IgD-negative memory B cell (primary cell): ENCODE results near the gene CHRNA9. TPM values are rescaled to one million over a fixed set of nuclear protein-coding genes. Genes with fewer than 3 reads are reported as not detected.
"Not testable (repeated sequence)": the region's sequence is repeated elsewhere in the genome, so short reads cannot be mapped to it uniquely, and the experiment has no call there.

Experiments
- H3K27ac Mint-ChIP-seq, 3 donors: one replicate each; pipeline ENCODE4 v1.8.0; 2020 to 2022; ENCODE audit warnings: mild to moderate bottlenecking in 3 of 3, mixed read lengths in 3 of 3, moderate library complexity in 1 of 3
- H3K27me3 Mint-ChIP-seq: one replicate; pipeline ENCODE4 v1.8.0; 2021; ENCODE audit warnings: mixed read lengths
- H3K36me3 Mint-ChIP-seq: one replicate; pipeline ENCODE4 v1.8.0; 2020; ENCODE audit warnings: mild to moderate bottlenecking, mixed read lengths
- H3K4me1 Mint-ChIP-seq, 3 donors: one replicate each; pipeline ENCODE4 v1.8.0; 2020 to 2022; ENCODE audit warnings: mixed read lengths in 3 of 3, mild to moderate bottlenecking in 1 of 3
- H3K4me3 Mint-ChIP-seq, 4 donors: one replicate each; pipeline ENCODE4 v1.8.0; 2020 to 2022; ENCODE audit warnings: mild to moderate bottlenecking in 4 of 4, mixed read lengths in 4 of 4, moderate library complexity in 3 of 4
- H3K9me3 Mint-ChIP-seq, 3 donors: one replicate each; pipeline ENCODE4 v1.8.0; 2020 to 2021; ENCODE audit warnings: mixed read lengths in 3 of 3, mild to moderate bottlenecking in 1 of 3
- polyA plus RNA-seq: library from polyadenylated mRNA; unstranded; fragments of 300-500 nt; fragmentation: Illumina TruSeq; gene quantifications from one replicate; pipeline ENCODE4 v1.2.3, GENCODE V29; 2021

The CHRNA9 gene, protein sequence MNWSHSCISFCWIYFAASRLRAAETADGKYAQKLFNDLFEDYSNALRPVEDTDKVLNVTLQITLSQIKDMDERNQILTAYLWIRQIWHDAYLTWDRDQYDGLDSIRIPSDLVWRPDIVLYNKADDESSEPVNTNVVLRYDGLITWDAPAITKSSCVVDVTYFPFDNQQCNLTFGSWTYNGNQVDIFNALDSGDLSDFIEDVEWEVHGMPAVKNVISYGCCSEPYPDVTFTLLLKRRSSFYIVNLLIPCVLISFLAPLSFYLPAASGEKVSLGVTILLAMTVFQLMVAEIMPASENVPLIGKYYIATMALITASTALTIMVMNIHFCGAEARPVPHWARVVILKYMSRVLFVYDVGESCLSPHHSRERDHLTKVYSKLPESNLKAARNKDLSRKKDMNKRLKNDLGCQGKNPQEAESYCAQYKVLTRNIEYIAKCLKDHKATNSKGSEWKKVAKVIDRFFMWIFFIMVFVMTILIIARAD
- not detected for polyA plus RNA-seq

DNA sequence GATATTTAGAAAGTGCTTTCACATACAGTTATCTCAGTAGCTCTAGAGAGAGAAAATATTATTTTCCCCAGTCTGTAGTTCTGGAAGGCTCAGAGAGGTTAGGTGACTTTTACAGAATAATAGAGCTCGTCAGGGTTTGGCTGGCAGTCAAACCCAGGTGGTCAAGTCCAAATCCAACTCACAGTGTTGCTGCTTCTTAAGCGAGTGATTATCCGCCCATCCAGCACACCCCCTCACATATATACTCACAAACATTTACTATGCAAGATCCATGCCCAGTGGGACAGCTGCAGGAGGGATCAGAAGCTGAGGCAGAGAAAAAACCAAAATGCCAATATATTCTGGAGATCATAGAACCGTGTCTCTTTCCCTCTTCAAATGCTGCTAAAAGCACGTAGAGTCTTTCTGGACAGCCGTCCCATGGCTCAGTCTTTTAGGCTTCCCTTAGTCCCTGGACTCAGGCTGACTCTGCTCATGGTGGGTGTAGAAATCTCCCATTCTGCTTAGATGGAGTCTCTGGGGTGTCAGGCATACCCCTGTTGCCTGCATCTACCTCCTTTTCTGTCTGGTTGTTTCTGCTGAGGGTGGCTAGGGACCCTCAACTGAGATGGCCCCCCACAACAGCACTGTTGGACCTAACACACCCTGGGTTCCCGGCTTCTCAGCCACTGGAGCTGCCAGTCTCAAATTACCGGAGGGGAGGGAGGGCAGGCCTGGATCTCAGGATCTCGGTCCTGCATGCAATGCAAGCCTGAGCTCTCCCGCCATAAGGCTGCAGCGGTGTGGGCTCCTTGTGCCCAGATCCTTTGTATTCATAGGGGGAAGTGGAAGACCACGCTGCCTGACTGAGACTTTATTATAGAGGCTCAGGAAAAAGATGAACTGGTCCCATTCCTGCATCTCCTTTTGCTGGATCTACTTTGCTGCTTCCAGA, at the start of gene CHRNA9:
CHRNA9 (plus strand) TSS at position 743 of the 934 bp plus-strand sequence; CDS start at position 878, 135 bp downstream.
- no peaks in the 10 kb centered on the region for H3K4me1 Mint-ChIP-seq
- no peak within 1 kb of the TSS for H3K4me3 Mint-ChIP-seq
- peaks cover 8% of the 10 kb centered on the region for H3K27me3 Mint-ChIP-seq
- peaks cover 3% of the 10 kb centered on the region for H3K36me3 Mint-ChIP-seq
- no peak within 1 kb of the TSS for H3K27ac Mint-ChIP-seq
- H3K9me3 Mint-ChIP-seq: no peaks in the 10 kb centered on the region

DNA sequence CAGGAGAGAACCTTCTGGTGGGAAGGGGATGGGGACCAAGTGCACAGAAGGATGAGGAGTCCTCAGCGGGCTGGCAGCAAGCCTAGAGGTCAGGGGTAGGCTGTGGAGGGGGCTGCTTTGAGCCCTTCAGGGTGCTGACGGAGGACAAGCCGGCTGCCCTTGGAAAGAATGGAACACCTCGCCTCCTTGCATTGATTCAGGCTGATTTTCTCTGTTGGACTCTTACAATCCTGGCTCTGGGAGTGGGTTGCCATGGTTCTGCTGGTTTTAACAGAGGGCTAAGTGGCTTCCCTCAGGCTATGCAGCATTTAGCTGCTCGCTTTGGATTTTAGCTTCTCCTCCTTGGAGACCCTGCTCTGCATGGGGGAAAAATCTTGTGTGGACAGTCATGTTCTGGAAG, 49.4 kb upstream of the CHRNA9 start:
- Mint-ChIP-seq H3K9me3 (no peaks in the 10 kb centered on the region), H3K36me3 (no peaks in the 10 kb centered on the region), H3K4me1 (peaks cover 27 to 50% (median 31%) of the 10 kb centered on the region in 3 donors), H3K27ac (peak overlapping the region in 1 of 3 donors; percentile 9), H3K27me3 (peaks cover 1% of the 10 kb centered on the region), H3K4me3 (no peak overlapping the region)

DNA sequence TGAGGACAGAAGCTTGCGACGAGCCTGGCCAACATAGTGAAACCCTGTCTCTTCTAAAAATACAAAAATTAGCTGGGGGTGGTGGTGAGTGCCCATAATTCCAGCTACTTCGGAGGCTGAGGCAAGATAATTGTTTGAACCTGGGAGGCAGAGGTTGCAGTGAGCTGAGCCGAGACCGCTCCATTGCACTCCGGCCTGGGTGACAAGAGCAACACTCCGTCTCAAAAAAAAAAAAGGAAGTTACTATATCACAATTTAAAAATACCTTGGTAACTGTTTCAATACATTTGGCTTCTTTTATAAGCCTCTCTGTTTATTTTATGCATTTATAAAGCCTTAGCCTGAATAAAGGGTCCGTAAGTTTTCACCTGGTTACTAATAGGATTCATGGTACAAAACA, 46.6 kb upstream of the CHRNA9 start:
- Mint-ChIP-seq H3K27ac (peak overlapping the region; percentile 28 to 80 (median 61)), H3K9me3 (no peaks in the 10 kb centered on the region), H3K36me3 (peaks cover 3% of the 10 kb centered on the region), H3K4me3 (peak overlapping the region; percentile 8 to 87 (median 44)), H3K4me1 (peaks cover 31 to 55% (median 42%) of the 10 kb centered on the region in 3 donors), H3K27me3 (no peaks in the 10 kb centered on the region)

DNA sequence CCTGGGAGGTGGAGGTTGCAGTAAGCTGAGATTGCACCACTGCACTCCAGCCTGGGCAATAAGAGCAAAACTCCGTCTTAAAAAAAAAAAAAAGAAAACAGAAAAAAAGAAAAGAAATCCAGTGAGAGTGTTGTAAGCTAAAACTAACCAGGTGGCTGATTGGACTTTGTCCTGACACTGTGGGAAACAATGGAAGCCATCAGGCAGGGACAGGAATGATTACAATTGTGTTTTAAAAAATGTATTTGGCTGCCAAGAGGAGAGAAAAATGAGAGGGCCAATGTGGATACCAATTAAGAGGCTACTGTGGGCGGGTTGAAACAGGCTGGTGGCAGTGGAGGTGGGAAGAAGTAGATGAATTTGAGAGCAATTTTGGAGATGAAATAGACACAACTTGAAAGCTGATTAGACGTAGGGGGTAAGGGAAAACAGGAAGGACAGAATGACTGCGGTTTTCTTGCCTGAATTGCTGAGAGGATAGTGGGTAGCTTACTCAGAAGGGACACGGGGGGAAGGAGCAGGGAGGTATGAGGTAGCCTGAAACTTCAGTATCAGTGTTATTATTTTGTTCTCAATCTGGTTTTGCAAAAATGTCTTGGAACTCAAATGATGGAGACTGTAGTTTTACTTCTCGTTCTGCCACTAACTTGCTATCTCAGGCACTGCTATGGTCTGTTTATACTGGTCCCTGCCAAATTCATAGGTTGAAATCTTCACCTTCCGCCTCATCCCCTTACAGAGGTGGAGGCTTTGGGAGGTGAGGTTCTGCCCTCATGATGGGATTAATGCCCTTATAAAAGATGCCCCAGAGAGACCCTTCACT, 45.6 kb upstream of the CHRNA9 start:
- Mint-ChIP-seq H3K9me3 (no peaks in the 10 kb centered on the region), H3K36me3 (peaks cover 3% of the 10 kb centered on the region), H3K27ac (peak overlapping the region; percentile 17 to 61 (median 28)), H3K27me3 (no peaks in the 10 kb centered on the region), H3K4me3 (peak overlapping the region in 3 of 4 donors; percentile 14 to 39 (median 32)), H3K4me1 (peaks cover 26 to 46% (median 36%) of the 10 kb centered on the region in 3 donors)

DNA sequence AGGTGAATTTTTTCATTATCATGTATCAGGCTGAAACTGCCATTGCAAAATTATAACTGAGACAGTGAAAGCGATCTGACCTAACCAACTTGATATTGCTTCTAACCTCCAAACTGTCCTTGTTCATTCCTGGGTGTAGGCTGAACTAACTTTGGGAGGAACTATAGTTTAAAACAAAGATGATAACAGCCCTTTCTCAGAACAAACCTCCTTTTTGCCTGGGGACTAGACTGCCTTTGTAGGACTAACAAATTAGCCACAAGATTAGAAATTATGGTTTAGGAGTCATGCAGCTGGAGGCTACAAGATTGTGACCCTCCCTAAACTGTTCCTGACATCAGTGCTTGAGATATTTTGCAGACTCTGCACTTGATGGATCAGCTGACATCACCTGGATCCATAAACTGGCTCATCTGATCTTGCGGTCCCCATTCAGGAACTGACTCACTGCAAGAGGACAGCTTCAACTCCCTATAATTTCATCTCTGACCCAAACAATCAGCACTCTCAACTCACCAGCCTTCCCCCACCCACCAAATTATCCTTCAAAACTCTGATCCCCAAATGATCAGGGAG, 44.4 kb upstream of the CHRNA9 start:
- H3K9me3 Mint-ChIP-seq, H3K4me3 Mint-ChIP-seq, H3K36me3 Mint-ChIP-seq, H3K27me3 Mint-ChIP-seq: not testable (repeated sequence)
- Mint-ChIP-seq H3K4me1 (peaks cover 26 to 42% (median 35%) of the 10 kb centered on the region in 3 donors), H3K27ac (peak overlapping the region in 1 of 3 donors; percentile 61)

DNA sequence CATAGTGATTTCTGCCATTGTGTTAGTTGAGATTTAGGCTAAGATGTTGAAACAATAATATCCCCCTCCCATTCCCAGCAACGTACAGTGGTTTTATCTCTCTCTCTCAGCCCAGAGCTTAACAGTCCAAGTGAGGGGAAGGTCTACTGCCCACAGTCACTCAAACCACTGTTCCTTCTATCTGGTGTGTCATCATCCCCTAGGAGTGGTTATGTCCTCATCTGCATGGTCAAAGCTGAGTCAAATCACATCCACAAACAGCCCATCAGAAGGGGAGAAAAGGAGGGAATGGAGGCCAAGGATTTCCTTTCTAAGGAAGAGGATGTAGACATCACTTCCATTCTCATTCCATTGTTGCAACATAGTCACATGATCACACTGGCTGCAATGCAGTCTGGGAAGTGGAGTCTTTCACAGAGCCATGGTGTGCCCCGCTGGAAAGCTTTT, 42.8 kb upstream of the CHRNA9 start:
- Mint-ChIP-seq H3K27me3 (no peaks in the 10 kb centered on the region), H3K27ac (no peak overlapping the region), H3K4me3 (no peak overlapping the region), H3K36me3 (peaks cover 3% of the 10 kb centered on the region), H3K9me3 (no peaks in the 10 kb centered on the region), H3K4me1 (peaks cover 29 to 43% (median 39%) of the 10 kb centered on the region in 3 donors)

DNA sequence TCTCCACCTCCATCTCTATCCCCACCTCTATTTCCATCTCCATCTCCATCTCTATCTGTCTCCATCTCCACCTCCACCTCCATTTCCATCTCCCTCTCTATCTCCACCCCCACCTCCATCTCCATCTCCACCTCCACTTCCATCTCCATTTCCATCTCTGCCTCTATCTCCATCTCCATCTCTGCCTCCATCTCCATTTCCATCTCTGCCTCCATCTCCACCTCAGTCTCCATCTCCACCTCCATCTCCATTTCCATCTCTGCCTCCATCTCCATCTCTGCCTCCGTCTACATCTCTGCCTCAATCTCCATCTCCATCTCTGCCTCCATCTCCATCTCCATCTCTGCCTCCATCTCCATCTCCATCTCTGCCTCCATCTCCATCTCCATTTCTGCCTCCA, 40.8 kb upstream of the CHRNA9 start:
- Mint-ChIP-seq H3K36me3 (peaks cover 3% of the 10 kb centered on the region), H3K4me3 (no peak overlapping the region), H3K9me3 (peaks cover 0 to 3% (median 0%) of the 10 kb centered on the region in 3 donors), H3K27me3 (no peaks in the 10 kb centered on the region), H3K4me1 (peaks cover 27 to 43% (median 43%) of the 10 kb centered on the region in 3 donors), H3K27ac (no peak overlapping the region)

DNA sequence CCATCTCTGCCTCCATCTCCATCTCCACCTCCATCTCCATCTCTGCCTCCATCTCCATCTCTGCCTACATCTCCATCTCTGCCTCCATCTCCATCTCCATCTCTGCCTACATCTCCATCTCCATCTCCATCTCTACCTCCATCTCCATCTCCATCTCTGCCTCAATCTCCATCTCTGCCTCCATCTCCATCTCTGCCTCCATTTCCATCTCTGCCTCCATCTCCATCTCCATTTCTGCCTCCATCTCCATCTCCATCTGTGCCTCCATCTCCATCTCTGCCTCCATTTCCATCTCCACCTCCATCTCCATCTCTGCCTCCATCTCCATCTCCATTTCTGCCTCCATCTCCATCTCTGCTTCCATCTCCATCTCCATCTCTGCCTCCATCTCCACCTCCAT, 40.1 kb upstream of the CHRNA9 start:
- not testable (repeated sequence) for H3K36me3 Mint-ChIP-seq, H3K4me3 Mint-ChIP-seq, H3K27me3 Mint-ChIP-seq, H3K27ac Mint-ChIP-seq, H3K9me3 Mint-ChIP-seq
- H3K4me1 Mint-ChIP-seq: peaks cover 27 to 42% (median 37%) of the 10 kb centered on the region in 3 donors

DNA sequence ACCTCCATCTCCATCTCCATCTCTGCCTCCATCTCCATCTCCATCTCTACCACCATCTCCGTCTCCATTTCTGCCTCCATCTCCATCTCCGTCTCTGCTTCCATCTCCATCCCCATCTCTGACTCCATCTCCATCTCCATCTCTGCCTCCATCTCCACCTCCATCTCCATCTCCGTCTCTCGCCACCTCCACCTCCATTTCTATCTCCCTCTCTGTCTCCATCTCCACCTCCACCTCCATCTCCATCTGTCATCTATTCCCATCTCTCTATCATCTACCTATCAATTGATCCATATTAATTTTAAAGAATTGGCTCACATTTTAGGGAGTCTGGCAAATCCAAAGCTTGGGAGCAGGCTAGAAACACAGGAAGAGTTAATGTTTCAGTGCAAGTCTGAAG, 39.6 kb upstream of the CHRNA9 start:
- H3K9me3 Mint-ChIP-seq: peaks cover 0 to 3% (median 0%) of the 10 kb centered on the region in 3 donors
- H3K27me3 Mint-ChIP-seq: no peaks in the 10 kb centered on the region
- peaks cover 3% of the 10 kb centered on the region for H3K36me3 Mint-ChIP-seq
- no peak overlapping the region for H3K27ac Mint-ChIP-seq
- H3K4me1 Mint-ChIP-seq: peaks cover 26 to 42% (median 37%) of the 10 kb centered on the region in 3 donors
- no peak overlapping the region for H3K4me3 Mint-ChIP-seq

DNA sequence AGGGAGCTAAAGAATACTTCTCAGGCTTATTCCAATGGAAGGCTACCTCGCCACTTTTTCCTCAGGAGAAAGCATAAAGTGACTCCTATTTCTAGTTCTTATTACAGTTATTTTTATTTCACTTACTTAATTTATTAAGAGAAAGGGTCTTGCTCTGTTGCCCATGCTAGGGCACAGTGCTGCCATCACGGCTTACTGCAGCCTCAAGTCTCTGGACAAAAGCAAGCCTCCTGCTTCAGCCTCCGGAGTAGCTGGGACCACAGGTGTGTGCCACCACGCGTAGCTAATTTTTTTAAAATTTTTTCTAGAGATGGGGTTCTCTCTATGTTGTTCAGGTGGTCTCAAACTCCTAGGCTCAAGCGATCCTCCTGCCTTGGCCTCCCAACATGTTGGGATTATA, 36.0 kb upstream of the CHRNA9 start:
- peaks cover 1% of the 10 kb centered on the region for H3K27me3 Mint-ChIP-seq
- peaks cover 40 to 53% (median 44%) of the 10 kb centered on the region in 3 donors for H3K4me1 Mint-ChIP-seq
- H3K4me3 Mint-ChIP-seq: no peak overlapping the region
- H3K27ac Mint-ChIP-seq: no peak overlapping the region
- H3K9me3 Mint-ChIP-seq: peaks cover 0 to 3% (median 0%) of the 10 kb centered on the region in 3 donors
- no peaks in the 10 kb centered on the region for H3K36me3 Mint-ChIP-seq

DNA sequence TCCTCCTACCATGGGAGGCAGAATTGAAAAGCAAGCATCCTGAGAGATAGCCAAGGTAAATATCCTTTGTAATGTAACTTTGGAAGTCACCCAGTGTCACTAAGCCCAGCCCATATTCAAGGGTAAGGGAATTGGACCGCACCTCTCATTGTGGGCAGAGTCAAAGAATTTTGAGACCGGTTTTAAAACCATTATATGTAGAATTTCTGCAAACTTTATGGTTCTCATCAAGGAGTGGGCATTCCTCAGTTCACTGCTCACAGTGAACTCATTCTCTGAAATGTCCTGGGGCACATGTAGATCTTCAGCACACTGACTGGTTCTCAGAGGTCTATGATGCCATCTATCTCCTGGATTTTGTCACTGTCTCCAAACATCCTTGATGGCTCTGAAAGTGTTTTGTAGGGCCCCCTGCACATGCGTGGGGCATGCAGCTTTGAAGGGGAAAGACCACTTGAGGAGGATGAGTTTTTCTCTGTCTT, 35.3 kb upstream of the CHRNA9 start:
- H3K4me3 Mint-ChIP-seq: peak overlapping the region in 3 of 4 donors; percentile 56 to 63 (median 61)
- peaks cover 1% of the 10 kb centered on the region for H3K27me3 Mint-ChIP-seq
- H3K36me3 Mint-ChIP-seq: no peaks in the 10 kb centered on the region
- peaks cover 46 to 59% (median 47%) of the 10 kb centered on the region in 3 donors for H3K4me1 Mint-ChIP-seq
- peak overlapping the region; percentile 89 to 97 (median 94) for H3K27ac Mint-ChIP-seq
- H3K9me3 Mint-ChIP-seq: peaks cover 0 to 4% (median 3%) of the 10 kb centered on the region in 3 donors

DNA sequence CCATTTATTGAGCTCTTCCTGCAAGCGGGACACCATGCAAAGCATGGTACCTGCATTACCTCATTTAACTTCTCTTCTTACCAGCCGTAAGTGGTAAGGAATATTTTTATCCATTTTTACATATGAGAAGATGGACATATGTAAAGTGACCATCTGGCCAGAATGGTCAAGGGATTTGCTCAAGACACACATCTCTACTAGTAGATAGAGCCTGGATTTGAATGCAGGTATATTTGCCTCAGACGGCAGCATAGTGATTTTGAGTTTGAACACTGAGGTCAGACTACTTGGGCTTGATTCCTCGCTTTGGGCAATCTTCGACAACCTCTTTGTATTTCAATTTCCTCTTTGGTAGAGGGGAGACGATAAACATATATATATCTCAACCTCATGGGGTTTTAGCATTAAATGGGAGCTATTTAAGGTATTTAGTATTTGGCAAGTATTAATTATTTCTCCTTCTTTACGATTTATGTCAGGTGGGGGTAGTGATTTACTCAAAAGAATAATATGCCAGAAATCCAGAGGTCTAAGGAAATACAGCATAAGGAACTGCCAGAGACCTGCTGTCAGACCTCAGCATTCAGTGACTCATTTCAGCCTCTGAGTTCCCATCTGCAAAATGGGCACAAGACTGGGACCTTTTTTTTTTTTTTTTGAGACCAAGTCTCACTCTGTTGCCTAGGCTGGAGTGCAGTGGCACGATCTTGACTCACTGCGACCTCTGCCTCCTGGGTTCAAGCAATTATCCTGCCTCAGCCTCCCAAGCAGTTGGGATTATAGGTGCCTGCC, 34.6 kb upstream of the CHRNA9 start:
- peaks cover 53 to 66% (median 54%) of the 10 kb centered on the region in 3 donors for H3K4me1 Mint-ChIP-seq
- H3K4me3 Mint-ChIP-seq: peak overlapping the region in 3 of 4 donors; percentile 56 to 69 (median 57)
- H3K9me3 Mint-ChIP-seq: peaks cover 0 to 5% (median 3%) of the 10 kb centered on the region in 3 donors
- peak overlapping the region; percentile 89 to 97 (median 94) for H3K27ac Mint-ChIP-seq
- no peaks in the 10 kb centered on the region for H3K36me3 Mint-ChIP-seq
- peaks cover 1% of the 10 kb centered on the region for H3K27me3 Mint-ChIP-seq

DNA sequence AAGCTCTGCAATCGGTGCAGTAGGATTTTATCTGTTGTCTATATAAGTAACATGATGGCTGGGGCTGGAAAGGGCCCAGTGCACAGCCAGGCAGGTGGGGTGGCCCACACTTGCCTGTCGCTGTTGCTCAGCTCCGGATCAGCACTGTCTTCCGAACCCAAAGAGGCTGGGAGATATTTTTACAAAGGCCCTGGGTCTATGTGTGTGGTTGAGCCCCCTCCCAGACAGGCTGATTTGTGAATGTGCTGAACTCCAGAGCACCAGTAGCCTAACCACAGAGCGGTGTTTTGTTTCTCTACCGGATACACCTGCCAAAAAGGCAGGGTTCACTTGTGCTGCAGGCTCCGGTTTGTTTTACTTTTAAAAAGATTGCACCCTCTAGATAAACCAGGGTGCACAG, 33.5 kb upstream of the CHRNA9 start:
- peaks cover 1% of the 10 kb centered on the region for H3K27me3 Mint-ChIP-seq
- H3K9me3 Mint-ChIP-seq: peaks cover 0 to 5% (median 3%) of the 10 kb centered on the region in 3 donors
- H3K36me3 Mint-ChIP-seq: no peaks in the 10 kb centered on the region
- H3K4me1 Mint-ChIP-seq: peaks cover 60 to 77% (median 64%) of the 10 kb centered on the region in 3 donors
- H3K4me3 Mint-ChIP-seq: peak overlapping the region; percentile 56 to 69 (median 59)
- H3K27ac Mint-ChIP-seq: peak overlapping the region; percentile 89 to 97 (median 94)
